ENCODE data around the gene MAN1A1.

The MAN1A1 gene

DNA sequence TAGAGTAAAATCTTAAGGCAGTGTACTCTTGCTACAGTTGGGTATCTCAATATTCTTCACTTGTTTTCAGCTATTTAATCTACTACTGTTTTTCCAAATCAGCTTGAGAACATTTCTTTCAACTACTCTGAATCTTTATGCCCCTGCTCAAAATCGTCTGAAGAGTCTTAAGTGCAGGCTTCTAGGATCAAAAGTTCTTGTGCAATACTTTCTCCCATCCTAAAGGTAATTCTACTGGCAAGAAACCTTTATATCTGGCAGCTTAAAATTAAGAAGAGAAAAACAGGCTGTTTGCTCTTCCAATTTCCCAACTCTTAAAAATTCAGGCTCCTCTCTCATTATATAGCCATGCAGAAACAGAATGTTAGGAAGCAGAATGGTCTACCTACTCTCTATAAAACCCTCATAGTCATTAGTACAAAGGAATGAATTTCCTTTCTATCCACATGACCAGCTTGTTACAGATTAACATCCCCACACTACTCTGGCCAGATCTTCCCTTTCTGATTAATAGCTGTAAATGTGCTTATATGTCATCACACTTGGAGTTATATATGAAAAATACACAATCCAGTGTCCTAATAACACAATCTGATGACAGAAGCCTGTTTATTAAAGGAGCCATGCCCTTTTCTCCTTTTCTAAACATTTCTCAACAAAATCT, 148.9 kb downstream of the MAN1A1 start:
- DNase-seq (ENCODE audit: low read depth in 1 of 2, low spot score in 1 of 2), result no peak

DNA sequence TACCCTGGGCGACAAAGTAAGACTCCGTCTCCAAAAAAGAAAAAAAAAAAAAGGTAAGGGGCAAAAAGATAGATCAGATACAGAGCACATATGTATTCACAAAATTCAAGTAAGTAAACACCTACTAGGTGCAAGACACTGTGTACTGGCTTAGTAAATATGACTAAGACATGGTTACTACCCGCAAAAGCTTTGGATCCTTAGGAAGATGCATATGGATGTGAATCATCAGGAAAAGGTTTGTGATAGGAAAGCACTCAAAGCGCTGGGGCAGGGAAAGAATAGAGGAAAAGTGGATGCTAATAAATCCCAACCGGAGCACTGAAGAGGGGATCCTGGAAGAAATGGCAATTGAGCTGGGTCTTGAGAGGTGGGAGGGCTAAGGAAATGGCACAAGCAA, 152.3 kb downstream of the MAN1A1 start:
- no peak for DNase-seq (ENCODE audit: low read depth in 1 of 2, low spot score in 1 of 2)

DNA sequence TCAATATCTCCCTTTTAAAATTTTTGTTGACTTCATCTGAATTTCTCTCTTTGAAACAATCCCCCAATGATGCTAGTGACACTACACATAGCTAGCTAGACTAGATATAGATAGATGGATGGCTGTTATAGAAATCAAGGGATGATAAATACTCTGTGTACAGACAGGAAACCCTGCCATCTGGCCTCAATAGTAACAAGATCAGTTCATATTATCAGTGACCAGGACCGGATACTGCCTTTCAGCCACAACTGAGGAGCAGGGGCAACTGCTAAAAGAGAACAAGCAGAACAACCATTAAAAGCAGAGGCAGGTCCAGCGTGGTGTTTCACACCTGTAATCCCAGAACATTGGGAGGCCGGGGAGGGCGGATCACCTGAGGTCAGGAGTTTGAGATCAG, 152.8 kb downstream of the MAN1A1 start:
- DNase-seq (ENCODE audit: low read depth in 1 of 2, low spot score in 1 of 2), result no peak

DNA sequence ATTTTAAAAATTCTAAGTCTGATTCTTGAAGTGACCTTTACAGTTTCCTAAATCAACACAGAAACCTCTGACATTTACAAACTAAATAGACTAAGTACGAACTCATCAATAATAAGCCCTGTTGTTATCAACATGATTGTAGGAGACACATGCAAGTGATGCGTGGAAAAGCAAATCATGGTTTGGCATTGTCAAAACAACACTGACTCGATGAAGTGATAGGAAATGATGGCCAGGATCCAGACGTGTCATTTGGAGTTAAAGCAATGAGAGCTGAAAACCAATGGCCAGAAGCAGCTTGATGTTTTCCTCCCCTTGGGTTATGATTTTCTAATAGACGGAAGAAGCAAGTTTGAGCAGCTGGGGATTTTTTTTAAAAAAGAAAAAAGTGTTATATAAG, 153.7 kb downstream of the MAN1A1 start:
- no peak for DNase-seq (ENCODE audit: low read depth in 1 of 2, low spot score in 1 of 2)

DNA sequence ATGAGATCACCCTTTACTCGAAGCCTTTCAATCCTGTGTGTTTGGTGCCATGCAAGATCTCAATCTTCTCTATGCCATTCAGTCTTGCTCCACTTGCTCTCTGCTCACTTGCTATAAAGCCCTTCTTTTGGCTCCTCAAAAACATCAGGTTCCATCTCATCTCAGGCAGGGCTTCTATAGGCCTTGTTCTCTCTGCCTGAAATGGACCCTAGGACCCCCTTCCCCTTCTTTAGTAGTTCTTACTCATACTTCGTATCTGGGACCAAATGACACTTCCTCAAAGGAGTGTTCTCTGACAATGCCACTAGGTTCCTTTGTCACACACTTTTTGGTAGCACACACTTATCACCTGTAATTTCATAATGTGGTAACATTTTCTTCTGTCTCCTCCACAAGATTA, 154.4 kb downstream of the MAN1A1 start:
- DNase-seq (ENCODE audit: low read depth in 1 of 2, low spot score in 1 of 2), result no peak

DNA sequence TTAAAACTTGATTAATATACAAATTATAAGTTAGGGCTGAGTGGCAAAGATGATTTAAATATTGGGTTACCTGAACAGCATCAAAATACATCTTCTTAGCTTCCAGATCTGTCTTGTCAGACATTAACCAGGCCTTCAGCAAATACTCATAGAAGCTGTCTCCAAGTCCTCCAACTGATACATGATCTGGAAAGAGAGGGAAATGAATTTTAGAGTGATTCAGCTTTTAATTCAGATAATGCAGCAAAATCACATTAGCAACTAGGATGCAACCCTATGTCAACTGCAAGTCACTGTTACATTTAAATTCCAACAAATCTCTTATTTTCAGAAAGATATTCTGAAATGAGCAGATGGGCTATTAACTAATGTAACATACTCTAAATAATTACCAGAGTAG, 155.9 kb downstream of the MAN1A1 start:
- DNase-seq (ENCODE audit: low read depth in 1 of 2, low spot score in 1 of 2), result no peak

DNA sequence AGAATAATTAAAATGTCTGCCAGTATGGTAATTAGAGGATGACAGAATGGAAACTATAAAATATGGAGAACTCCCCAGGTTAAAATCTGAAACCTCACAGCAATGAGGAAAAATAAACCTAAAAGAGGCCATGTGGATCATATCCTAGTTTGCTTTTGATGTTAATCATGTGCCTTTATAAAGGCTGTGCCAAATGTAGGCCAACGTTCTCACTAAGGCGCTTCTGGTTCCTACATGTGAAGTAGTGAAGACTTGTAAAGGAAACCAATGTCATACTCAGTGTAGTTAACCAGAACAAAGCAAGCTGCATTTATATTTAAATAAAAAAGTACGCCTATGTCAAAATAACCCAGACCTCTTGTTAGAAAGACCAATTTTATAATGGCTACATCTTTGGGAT, 157.4 kb downstream of the MAN1A1 start:
- DNase-seq (ENCODE audit: low read depth in 1 of 2, low spot score in 1 of 2), result no peak

DNA sequence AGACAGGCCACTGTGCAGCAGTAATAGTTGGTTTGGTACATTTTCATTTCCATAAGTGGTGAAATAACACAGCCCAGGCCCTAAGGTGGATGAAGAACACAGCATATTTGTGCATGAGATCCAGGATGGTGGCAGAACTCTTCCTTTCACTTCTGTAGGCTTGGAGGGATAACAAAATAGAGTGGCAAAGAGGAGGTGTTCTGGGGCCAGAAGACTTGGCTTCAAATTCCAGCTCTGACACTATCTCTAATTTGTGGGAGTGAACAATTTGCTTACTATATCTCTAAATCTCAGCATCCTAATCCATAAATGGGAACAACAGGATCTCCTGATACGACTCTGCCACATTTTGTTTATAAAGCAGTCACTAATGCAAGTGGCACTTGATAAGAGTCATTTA, 159.4 kb downstream of the MAN1A1 start:
- DNase-seq (ENCODE audit: low read depth in 1 of 2, low spot score in 1 of 2), result no peak

DNA sequence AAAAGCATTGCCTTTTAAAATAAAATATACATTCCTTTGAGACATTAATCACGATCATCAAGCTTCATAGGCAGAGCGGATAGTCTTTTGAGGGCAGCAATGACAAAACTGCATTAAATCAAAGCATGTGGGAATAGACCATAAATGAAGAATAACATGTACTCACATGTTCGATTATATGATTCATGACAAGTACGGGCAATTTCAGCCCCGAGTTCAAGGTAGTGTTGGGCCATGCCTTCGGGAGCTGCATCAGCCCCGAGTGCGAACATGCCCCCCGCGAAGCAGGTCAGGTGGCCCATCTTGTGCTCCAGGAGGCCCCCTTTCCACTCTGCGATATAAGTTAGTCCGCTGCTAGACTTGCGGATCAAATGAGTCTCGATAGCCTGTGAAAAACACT, 160.1 kb downstream of the MAN1A1 start:
- no peak for DNase-seq (ENCODE audit: low read depth in 1 of 2, low spot score in 1 of 2)

DNA sequence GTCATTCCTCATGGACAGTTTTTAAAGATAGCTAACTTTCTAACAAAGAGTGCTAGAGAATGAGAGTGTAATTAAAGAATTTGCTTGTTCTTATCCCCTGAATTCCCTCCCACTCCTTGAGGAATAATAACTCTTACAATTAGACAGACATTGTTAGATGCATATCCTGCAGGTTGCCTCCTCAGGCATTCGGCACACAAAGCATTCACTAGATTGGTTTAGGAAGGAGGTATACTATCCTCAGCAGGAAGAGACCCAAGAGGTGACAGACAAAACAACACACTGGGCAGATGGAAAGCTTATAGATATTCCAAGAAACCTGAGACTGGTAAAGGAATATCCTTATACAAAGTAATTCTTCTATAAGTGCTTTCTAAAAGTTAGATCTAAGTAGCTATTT, 162.0 kb downstream of the MAN1A1 start:
- no peak for DNase-seq (ENCODE audit: low read depth in 1 of 2, low spot score in 1 of 2)

DNA sequence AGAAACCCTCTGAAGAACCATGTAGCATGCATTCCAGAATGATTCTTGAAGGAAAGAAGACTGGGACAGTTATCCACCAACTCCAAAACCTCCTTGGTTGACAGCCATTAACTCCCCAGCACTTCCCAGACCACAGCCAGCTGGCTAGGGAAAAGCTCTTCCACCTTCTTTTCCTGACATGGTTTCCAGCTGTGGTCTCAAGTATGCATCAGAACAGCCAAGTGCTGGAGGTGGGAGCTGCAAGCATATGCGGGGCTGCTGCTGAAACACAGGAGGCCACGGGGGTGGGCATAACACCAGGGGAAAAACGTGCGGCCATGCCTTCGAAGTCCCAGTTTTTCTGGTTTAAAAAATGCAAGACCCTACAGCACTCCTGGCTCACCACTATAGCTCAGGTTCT, 163.1 kb downstream of the MAN1A1 start:
- no peak for DNase-seq (ENCODE audit: low read depth in 1 of 2, low spot score in 1 of 2)

DNA sequence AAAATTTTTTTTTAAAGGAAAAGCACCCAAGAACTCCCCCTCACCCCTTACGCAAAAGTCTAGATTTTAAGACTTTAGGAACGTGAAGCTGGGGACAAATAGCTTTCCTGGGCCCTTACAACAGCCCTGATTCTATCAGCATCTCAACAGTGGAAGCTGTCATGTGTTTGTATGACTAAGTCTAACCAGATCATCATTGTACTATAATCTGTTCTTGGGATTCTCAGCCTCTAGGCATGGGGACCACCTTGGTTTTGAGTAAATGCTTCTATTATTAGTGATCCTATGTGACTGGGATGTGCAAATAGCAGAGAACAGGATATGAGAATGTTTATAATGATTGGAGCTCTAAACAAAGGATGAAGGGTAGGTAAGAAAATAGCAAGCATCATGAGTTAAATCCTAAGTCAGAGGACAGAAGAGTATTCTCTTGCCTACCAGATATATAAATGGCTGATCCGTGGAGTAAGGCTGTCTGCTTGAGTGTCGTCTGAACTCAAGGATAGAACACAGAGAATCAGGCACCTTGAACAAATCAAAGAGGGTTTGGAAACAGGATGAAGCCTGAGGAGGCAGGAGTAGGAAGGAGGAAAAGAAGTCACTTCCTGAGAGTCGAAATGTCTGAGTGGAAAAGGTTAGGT, 165.4 kb downstream of the MAN1A1 start:
- no peak for DNase-seq (ENCODE audit: low read depth in 1 of 2, low spot score in 1 of 2)

DNA sequence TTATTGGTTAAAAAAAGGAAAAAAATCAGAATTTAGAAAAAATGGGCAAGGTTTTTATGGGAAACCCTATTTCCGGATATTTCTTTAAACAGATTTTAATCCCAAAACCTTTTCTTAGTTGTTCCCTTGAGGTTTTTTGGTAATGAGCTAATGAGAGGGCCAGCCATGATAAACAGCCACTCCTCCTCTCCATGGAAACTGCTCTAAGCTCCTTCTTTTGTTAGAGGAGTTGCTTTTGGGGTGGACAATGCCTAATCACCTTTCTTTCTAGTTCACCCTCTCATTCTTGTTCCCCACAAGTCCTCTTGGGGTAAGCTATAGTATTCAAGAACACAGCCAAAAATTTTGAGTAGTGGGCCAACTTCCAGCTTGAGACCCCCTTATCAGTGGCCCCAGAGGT, 166.1 kb downstream of the MAN1A1 start:
- no peak for DNase-seq (ENCODE audit: low read depth in 1 of 2, low spot score in 1 of 2)

DNA sequence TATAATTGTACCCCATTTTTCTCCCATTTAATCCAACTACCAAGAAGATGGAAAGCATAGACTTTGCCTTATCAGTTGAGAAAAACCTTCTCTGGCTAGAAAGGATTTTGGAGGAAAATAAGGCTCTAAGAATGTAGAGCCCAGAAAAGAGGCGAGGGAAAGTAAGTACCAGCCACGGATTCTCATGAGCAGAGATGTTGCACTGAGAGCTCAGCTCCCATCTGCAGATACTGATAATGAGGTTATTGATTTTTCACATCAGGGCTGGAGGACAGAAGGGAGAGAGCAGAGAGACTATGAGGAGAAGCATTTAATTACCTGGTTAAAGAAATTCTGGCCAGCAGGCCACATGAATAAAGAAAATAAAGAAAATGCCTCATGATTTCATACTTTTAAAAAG, 166.7 kb downstream of the MAN1A1 start:
- no peak for DNase-seq (ENCODE audit: low read depth in 1 of 2, low spot score in 1 of 2)

DNA sequence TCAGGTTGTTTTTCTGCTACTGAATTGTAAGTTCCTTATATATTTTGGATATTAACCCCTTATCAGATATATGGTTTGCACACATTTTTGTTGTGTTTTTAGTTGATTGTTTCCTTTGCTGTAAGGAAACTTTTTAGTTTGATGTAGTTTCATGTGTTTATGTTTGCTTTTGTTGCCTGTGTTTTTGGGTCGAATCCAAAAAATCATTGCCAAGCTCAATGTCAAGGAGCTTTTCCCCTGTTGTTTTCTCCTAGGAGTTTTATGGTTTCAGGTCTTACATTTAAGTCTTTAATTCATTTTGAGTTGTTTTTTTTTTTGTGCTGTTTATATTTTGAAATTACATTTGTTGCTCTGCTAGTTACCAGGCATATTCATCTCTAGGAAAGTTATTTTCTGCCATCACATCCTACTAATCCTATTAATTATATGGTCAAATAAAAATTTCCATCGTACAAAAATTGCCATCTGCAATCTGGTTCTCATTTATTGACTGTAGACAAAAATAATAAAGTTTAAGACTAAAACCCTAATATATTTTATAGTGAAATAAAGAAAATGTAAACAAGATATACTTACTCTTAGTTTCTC, 167.3 kb downstream of the MAN1A1 start:
- DNase-seq (ENCODE audit: low read depth in 1 of 2, low spot score in 1 of 2), result no peak

DNA sequence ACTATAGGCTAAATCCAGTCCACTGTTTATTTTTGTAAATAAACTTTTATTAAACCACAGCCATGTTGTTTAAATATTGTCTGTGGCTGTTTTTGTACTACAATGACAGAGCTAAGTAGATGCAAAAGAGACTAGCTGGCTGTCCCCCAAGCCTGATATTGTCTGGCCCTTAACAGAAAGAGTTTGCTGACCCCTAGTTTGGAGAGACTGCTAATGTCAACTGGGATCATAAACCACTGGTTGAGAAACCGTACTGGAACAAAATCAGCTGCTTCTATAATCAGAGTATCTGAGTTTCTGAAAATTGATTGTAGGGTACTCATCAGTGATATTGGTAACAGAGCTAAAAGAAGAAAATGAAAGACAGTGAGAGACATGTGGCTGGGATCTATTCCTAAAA, 168.5 kb downstream of the MAN1A1 start:
- no peak for DNase-seq (ENCODE audit: low read depth in 1 of 2, low spot score in 1 of 2)

DNA sequence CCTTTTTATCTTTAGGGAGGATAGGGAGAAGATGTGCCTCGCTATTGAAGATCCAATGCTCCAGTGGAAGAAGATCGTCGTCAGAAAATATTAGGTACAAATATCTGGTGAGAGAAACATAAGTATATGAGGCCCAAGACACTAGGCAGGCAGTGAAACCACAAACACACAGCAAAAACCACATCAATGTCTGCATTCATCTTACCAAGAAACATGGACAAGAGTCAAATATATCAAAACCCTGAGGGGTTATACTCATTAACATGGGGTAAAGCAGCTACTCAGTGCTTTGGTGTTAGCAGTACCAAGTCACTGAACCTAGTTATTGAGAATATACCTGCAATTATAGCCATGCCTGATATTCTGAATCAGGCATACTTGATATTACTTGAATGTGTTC, 169.7 kb downstream of the MAN1A1 start:
- DNase-seq (ENCODE audit: low read depth in 1 of 2, low spot score in 1 of 2), result no peak

DNA sequence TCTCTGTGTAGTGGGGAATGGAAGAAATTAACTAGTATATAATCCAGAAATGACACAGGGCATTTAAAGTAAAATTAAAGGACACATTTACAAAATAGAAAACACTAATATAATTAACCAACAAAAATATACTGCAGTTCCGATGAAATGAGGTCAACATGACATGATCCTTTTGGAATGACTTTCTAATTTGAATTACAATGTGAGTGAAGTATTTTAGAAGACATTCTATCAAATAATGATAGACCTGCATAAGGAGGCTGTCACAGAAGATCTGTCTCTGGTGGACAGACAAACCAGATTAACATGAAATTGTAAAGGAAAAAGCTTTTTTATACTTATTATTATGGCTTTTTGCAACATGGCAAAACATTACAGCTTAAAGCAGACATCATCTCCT, 170.5 kb downstream of the MAN1A1 start:
- DNase-seq (ENCODE audit: low read depth in 1 of 2, low spot score in 1 of 2), result no peak

DNA sequence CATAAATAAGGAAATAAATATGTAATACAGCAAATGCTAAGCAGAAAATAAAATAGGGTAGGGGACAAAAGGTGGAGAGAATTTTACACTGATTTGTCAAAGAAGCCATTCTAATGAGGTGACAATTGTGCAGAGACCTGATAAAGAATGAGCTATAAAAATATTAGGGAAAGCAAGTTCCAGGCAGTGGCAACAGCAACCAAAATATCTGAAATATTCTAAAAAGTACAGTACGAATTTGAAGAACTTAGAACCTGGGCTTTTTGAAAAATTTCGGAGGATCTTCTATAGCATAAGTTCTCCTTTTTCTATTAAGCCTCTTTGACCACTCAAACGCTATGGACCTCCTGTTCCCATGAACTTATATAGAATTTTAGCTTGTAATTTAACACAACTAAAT, 173.1 kb downstream of the MAN1A1 start:
- no peak for DNase-seq (ENCODE audit: low read depth in 1 of 2, low spot score in 1 of 2)

DNA sequence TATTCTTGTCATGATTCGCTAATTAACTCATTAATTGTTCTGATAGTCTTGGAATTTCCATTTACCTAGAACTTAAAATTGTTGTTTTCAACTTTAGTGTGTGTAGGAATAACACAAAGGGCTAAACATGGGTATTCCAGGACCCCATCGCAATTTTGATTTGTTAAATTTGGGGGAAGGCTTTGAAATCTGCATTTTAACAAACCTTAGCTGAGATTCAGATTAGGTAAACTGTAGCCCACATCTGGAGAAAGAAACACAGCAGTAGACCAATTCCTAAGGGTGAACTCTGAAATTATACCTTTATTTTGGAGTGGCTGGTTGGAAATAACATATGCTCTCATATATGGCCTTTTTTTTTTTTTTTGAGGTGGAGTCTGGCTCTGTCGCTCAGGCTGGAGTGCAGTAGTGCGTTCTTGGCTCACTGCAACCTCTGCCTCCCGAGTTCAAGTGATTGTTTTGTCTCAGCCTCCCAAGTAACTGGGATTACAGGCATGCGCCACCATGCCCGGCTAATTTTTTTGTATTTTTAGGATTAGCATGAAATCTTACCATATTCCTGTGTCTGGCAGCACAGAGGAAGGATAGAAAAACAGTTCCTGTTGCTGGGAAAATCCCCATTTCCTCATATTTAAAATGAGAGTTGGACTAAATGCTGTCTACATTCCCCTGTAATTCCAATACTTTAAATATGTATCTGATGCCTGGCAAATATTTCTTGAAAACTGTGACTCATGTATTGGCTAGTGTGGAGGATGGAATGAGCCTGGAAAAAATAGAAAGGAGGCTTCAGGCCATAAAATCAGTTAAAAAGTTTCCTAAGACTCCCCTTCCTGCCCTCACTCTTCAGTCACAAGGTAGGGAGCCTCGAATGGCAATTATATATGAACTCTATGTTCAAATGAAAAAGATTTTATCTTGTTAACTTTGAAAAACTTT, 174.4 kb downstream of the MAN1A1 start:
- no peak for DNase-seq (ENCODE audit: low read depth in 1 of 2, low spot score in 1 of 2)

DNA sequence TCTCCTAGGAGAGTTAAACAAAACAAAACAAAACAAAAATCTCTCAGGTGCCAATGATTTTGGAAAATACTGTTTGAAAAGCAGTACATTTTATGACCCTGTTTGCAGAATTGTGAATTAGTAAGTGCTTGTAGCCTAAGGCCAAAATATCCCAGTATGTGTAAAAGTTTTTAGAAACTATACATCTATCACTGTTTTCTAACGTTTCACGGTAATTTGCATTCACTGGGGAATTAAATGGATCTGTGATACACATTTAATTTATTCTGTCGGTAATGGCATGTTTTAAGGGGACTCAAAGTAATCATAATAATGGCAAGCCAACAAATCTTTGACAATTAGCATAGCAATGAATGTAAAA, 175.5 kb downstream of the MAN1A1 start:
- no peak for DNase-seq (ENCODE audit: low read depth in 1 of 2, low spot score in 1 of 2)
